Suprapubic skin (tissue), 4 donors: ENCODE measurements around the gene SRD5A1. TPM values are rescaled to one million over a fixed set of nuclear protein-coding genes. Genes with fewer than 3 reads are reported as not detected.

Experiments
- DNase-seq, 2 donors: peaks; one replicate each; pipeline ENCODE4 v3.0.0-alpha.2; 2019; ENCODE audit warnings: low spot score in 2 of 2
- H3K27ac ChIP-seq: fragments of 200-600 bp; sonication (generic); one replicate; pipeline ENCODE4 v1.5.1; 2019
- H3K27me3 ChIP-seq: fragments of 200-600 bp; sonication (generic); one replicate; pipeline ENCODE4 v1.5.1; 2019
- H3K36me3 ChIP-seq: fragments of 200-600 bp; sonication (generic); one replicate; pipeline ENCODE4 v1.5.1; 2019
- H3K4me1 ChIP-seq: fragments of 200-600 bp; sonication (generic); one replicate; pipeline ENCODE4 v1.5.1; 2019
- H3K4me3 ChIP-seq: fragments of 200-600 bp; sonication (generic); one replicate; pipeline ENCODE4 v1.5.1; 2019; ENCODE audit warnings: mild to moderate bottlenecking
- H3K9me3 ChIP-seq: fragments of 200-600 bp; sonication (generic); one replicate; pipeline ENCODE4 v1.5.1; 2019
- CTCF ChIP-seq, 2 donors: fragments of 200-600 bp in 1 of 2; fragments of 450-650 bp in 1 of 2; sonication (generic) in 1 of 2; IDR thresholded peaks; one replicate each; pipeline ENCODE4 v1.5.1; 2016 to 2019; ENCODE audit warnings: antibody characterized with exemption in 2 of 2, mild to moderate bottlenecking in 1 of 2, moderate library complexity in 1 of 2
- EP300 ChIP-seq: sonication (generic); formaldehyde crosslinking; IDR thresholded peaks from one replicate; pipeline ENCODE4 v1.6.1; 2017; ENCODE audit warnings: antibody characterized with exemption
- POLR2A ChIP-seq, 2 donors: fragments of 450-650 bp; IDR thresholded peaks; one replicate each; pipeline ENCODE4 v1.6.1; 2017; ENCODE audit warnings: antibody characterized with exemption in 2 of 2, mild to moderate bottlenecking in 2 of 2, moderate library complexity in 2 of 2
- POLR2AphosphoS5 ChIP-seq, 3 donors: sonication (generic); formaldehyde crosslinking; IDR thresholded peaks; one replicate each; pipeline ENCODE4 v1.6.1; 2017; ENCODE audit warnings: antibody characterized with exemption in 3 of 3
- WGBS: methylation state at CpG from one replicate; pipeline ENCODE4 v1.1.5; 2018; 5-methylcytosine and 5-hydroxymethylcytosine counted together
- total RNA-seq, 4 donors: library from RNA; depleted of rRNA; stranded (reverse); fragments of >200 nt; gene quantifications; one replicate each; pipeline ENCODE4 v1.1.0, GENCODE V29; 2016

SRD5A1 gene
- total RNA-seq, 4 donors from 2014 or later, result 62.7 to 86.8 (median 74.8) TPM

DNA sequence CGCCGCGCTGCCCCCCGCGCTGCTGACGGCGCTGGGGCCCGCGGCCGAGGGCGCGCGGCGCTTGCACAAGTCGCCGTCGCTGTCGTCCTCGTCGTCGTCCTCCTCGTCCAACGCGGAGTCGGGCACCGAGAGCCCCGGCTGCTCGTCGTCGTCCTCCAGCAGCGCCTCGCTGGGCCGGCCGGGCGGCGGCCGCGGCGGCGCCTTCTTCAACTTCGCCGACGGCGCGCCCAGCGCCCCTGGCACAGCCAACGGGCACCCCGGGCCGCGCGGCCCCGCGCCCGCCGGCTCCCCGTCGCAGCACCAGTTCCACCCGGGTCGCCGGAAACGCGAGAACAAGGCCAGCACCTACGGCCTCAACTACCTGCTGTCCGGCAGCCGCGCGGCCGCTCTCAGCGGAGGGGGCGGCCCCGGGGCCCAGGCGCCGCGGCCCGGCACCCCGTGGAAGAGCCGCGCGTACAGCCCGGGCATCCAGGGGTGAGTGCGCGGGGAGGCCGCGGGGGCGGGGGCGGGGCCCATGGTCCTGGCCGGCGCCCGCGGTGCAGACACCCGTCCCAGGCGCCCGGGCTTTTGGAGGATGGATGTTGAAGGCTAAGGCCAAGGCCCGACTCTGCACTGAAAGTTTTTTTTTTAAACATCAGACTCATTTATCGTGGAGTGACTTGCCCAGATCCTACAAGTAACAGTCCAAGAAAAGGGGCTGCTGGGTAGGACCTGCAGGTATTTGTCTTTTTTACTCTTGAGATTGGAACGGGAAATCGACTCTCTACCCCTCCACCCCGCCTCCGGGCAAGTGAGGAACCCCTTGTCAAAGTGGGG, 81.2 kb downstream of the SRD5A1 start:
- DNase-seq, result no peak
- Histone ChIP-seq H3K27ac (peak overlapping the region; percentile 88), H3K4me3 (peak overlapping the region; percentile 82), H3K9me3 (no peaks in the 10 kb centered on the region), H3K36me3 (no peaks in the 10 kb centered on the region), H3K4me1 (peaks cover 56% of the 10 kb centered on the region), H3K27me3 (no peaks in the 10 kb centered on the region)
- TF ChIP-seq CTCF (IDR thresholded peaks at IDR 0.05) (no peak), POLR2AphosphoS5 (IDR thresholded peaks at IDR 0.05) (no peak), EP300 (no peak), POLR2A (IDR thresholded peaks at IDR 0.05) (no peak)
- under 1% methylated on average over 29 of the region's 99 CpGs for WGBS

DNA sequence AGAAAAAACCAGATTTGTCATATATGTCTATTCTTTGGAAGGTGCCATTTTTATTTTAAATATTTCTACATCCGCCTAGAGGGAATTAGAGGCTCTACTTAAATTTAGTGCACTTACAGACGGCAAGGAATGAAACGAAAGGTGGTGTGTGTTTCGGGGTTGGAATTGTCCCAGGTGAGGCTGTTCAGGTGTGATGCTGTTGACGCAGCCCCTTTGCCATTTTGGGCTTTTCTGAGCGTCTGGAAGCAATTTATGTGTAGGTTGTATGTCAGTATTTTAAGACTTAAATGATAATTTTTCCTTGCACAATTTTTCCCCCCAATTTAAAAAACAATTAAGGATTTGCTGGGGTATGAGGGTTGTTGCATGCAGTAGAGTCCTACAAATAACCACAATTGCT, 82.0 kb downstream of the SRD5A1 start:
- Histone ChIP-seq H3K4me1 (peaks cover 64% of the 10 kb centered on the region), H3K27me3 (no peaks in the 10 kb centered on the region), H3K27ac (no peak overlapping the region), H3K9me3 (no peaks in the 10 kb centered on the region), H3K4me3 (peak overlapping the region; percentile 82), H3K36me3 (no peaks in the 10 kb centered on the region)
- no peak for DNase-seq
- WGBS, result 37% methylated on average over 6 of the region's 6 CpGs
- TF ChIP-seq EP300 (no peak), CTCF (IDR thresholded peaks at IDR 0.05) (no peak), POLR2AphosphoS5 (IDR thresholded peaks at IDR 0.05) (no peak), POLR2A (IDR thresholded peaks at IDR 0.05) (no peak)

DNA sequence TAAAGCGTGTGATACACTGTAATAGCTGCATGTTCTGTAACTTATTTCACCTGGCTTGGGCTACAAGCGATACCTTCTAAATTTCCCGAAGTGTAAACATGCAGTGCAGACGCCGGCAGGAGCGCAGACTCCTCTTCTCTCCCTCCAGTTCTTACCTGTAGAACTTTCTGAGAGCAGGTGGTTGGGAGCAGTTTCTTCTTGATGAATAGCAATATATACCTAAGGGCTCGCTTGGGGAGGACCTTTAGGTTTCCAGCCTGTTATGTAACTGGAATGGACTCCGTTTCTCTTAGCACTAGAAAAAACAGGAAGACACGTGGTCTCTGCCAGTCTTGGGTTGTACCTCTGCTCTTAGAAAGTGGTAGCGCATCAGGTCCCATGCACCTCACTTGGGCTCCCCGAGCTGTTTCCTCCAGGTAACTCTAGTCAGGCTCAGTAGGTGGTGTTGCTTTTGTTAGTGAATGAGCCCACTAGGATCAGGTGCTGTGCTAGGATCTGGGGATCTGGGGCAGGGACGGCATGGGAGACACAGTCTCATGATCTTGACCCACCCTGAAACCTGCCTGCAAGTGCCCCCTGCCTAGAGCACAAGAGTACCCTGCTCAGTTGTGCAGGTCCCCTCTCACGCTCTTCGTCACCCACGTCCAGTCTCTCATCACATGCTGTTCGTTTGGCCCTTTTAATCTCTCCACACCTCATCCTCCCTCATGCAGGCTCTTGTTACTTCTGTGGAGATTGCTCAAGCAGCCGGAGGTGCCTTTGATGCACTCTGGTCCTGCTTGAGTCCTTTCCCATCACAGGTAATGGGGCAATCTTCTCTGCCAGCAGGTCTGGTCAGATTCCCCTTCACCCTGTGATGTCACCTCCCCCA, 82.8 kb downstream of the SRD5A1 start:
- Histone ChIP-seq H3K9me3 (no peaks in the 10 kb centered on the region), H3K36me3 (no peaks in the 10 kb centered on the region), H3K4me3 (peak overlapping the region; percentile 82), H3K27ac (no peak overlapping the region), H3K4me1 (peaks cover 67% of the 10 kb centered on the region), H3K27me3 (no peaks in the 10 kb centered on the region)
- 45% methylated on average over 17 of the region's 17 CpGs for WGBS
- no peak for DNase-seq
- TF ChIP-seq EP300 (no peak), POLR2A (IDR thresholded peaks at IDR 0.05) (no peak), POLR2AphosphoS5 (IDR thresholded peaks at IDR 0.05) (no peak), CTCF (IDR thresholded peaks at IDR 0.05) (no peak)

DNA sequence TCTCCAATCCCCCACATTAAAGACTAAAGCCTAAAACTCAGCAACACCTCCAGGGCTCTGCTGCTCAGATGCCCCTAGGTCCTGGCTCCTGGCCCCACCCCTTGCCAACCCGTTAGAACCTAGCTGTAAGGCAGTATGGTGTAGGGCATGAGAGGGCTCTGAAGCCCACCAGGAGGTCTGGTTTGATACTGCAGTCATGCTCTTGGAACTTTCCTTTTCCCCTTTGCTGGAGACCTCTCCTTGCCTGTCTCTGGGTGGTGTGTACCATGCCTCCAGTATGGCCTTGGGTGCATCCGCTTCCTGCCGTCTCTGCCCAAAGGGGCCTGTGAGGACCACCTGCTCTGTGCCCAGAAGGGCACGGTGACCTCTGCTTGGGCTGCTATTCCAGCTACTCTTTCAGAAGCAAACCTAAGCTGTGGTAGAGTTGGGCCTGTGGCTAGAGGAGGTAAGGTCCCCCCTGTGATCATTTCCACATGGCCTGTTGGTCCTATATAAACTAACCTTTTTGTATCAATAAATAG, 83.4 kb downstream of the SRD5A1 start:
- no peak overlapping the region for H3K27ac ChIP-seq
- no peaks in the 10 kb centered on the region for H3K9me3 ChIP-seq
- peaks cover 72% of the 10 kb centered on the region for H3K4me1 ChIP-seq
- WGBS, result 77% methylated on average over 4 of the region's 4 CpGs
- H3K4me3 ChIP-seq, result peak overlapping the region; percentile 82
- TF ChIP-seq EP300 (no peak), POLR2AphosphoS5 (IDR thresholded peaks at IDR 0.05) (no peak), POLR2A (IDR thresholded peaks at IDR 0.05) (no peak), CTCF (IDR thresholded peaks at IDR 0.05) (no peak)
- H3K27me3 ChIP-seq, result no peaks in the 10 kb centered on the region
- DNase-seq, result no peak
- H3K36me3 ChIP-seq, result no peaks in the 10 kb centered on the region

DNA sequence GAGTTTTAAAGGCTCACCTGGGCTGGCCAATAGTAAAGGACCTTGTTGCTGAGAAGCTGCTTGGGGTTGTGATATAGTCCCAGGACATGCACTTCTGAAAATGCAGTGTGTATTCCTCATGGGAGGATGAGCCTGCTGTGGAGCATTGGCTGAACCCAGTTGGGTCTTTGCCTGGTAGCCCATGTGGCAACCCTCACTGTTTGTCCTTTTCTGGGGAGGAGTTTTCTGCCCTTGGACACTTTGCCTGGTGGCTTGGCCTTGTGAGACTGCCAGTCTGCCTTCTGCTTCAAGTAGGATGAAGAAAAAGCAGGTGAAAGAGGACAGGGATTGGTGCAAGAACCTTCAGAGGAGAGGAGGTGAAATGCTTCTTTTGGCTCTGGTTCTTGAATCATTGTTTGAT, 84.0 kb downstream of the SRD5A1 start:
- Histone ChIP-seq H3K4me3 (peak overlapping the region; percentile 82), H3K4me1 (peaks cover 72% of the 10 kb centered on the region), H3K9me3 (no peaks in the 10 kb centered on the region), H3K36me3 (no peaks in the 10 kb centered on the region), H3K27ac (no peak overlapping the region), H3K27me3 (no peaks in the 10 kb centered on the region)
- DNase-seq, result no peak
- no peak for TF ChIP-seq CTCF (IDR thresholded peaks at IDR 0.05)
- TF ChIP-seq POLR2AphosphoS5 (IDR thresholded peaks at IDR 0.05), result no peak
